GM12872 (cell line): ENCODE results near the gene DHRS4L2.
"Not testable (repeated sequence)": the region's sequence is repeated elsewhere in the genome, so short reads cannot be mapped to it uniquely, and the experiment has no call there.

ENCODE experiments used
- CTCF ChIP-seq: IDR thresholded peaks from 3 replicates; pipeline ENCODE4 v1.5.1; 2011; ENCODE audit warnings: low read depth, mild to moderate bottlenecking, low read length, moderate library complexity; ENCODE audit not compliant: insufficient read depth

The DHRS4L2 gene

DNA sequence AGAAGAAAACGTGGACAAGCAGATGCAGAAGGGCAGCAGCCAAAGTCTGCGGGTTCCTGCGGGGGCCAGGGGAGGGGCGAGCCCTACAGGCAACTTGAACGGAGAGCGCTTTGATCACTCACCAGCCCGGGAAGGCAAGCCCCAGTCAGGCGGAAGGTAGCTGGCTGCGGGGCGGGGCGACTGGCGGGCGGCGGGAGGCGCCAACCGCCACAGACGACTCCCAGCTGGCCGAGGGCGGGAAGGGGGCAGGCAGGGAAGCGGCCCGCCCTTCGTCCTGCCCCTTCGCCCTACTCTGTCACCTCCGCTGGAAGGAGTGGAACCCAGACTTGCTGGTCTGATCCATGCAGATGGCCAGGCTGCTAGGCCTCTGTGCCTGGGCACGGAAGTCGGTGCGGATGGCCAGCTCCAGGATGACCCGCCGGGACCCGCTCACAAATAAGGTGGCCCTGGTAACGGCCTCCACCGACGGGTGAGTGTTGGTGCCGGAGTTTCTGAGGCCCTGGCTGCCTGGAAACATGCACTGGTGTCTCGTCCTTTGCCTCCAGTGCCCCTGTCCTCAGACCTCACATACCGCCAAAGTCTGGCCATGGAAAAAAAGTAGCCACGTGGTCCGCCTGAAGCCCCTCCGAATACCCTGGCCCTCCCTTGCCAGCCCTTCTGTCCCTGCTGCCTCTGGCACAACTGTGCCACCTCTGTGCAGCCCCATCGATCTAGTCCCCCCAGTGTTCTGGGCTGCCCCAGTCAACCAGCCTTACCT, at the start of gene DHRS4L2:
Gene DHRS4L2, plus strand, starts transcription at position 323 of the 757 bp plus-strand sequence. Its CDS starts 19 bp downstream, at position 342.
- TF ChIP-seq CTCF, result not testable (repeated sequence)

DNA sequence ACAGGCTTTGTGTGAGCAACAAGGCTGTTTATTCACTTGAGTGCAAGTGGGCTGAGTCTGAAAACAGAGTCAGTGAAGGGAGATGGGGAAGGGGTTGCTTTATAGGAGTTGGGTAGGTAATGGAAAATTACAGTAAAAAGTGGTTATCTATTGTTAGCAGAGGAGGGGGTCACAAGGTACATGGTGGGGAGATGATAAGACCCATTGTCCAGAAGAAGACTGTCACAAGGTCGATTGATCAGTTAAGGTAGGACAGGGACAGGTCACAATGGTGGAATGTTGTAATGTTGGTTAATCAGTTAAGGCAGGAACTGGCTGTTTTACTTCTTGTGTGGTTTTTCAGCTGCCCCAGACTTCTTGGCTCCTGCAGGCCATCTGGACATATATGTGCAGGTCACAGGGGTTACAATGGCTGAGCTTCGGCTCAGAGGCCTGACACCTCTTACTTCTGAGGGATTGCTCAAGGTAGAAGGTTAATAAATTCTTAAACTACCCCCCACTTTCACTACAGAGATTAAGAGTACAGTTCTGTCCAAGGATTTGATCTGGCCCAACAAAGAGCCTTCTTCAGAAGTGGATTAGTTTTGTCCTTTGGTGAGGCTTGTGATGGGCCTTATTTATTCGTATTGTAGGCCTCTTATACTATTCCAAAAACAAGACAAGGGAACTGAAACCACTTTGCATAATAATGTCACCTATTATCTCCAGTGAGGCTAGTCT, 49.0 kb upstream of the DHRS4L2 start:
- TF ChIP-seq CTCF, result no peak

DNA sequence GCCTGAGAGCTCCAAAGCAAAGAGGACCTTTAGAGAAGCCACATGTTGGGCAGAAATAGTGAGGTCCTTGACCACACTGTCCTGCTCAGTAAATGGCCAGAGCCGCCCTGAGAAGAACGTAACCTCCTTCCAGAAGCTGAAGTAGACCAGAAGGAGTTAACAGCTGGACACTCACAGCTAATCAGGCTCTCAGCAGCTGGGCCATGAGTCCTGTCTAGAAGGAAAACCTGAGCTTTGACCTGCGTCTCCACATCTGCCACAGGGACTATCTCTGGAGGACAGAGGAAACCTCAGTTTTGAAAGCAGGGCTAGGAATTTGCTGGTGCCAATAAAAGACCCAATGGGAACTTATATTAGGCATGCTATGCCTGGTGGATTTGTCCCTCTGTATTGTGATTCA, 47.5 kb upstream of the DHRS4L2 start:
- TF ChIP-seq CTCF, result no peak

GRCh38 chr14:23941669-23942068, 47.1 kb upstream of the DHRS4L2 start:
- no peak for TF ChIP-seq CTCF

DNA sequence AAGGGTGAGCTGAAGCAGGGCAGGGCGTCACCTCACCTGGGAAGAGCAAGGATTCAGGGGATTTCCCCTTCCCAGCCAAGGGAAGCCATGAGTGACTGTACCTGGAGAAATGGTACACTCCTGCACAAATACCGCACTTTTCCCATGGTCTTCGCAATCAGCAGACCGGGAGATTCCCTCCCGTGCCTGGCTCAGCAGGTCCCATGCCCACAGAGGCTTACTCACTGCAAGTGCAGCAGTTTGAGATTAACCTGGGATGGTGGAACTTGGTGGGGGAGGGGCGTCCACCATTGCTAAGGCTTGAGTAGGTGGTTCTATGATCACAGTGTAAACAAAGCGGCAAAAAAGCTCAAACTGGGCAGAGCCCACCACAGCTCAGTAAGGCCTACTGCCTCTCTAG, 46.1 kb upstream of the DHRS4L2 start:
- TF ChIP-seq CTCF, result no peak

DNA sequence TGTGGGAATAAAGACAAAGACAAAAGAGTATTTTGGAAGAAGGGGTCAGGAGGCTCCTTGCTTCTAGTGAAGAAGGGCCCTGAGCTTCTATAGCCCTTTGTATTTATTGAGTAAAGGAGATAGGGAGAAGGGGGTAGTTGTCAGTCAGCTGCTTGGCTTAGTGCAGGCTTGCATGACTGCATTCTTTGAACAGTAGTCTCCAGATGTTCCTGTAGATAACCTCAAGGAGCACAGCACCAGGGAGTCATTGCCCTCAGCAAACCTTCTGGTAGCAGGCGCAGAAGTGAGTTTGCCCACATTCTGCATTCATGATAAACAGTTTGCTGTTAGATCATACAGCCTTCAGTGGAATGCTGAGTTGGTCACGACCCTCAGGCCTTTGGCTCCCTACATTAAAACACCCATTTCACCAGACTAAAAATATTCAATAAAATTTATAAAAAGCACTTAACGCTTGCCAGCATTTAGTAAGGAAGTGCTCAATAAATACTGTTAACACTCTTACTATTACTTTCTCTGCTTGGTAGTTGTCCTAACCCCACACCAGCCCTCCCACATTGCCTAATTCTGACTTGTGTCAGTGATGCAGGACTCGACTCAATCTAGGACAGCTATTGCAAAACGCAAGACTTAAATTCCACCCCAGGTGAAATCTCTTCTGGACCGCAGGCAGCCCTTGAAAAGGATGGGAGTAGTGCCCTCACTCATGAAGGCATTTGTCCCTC, 38.2 kb upstream of the DHRS4L2 start:
- no peak for TF ChIP-seq CTCF

DNA sequence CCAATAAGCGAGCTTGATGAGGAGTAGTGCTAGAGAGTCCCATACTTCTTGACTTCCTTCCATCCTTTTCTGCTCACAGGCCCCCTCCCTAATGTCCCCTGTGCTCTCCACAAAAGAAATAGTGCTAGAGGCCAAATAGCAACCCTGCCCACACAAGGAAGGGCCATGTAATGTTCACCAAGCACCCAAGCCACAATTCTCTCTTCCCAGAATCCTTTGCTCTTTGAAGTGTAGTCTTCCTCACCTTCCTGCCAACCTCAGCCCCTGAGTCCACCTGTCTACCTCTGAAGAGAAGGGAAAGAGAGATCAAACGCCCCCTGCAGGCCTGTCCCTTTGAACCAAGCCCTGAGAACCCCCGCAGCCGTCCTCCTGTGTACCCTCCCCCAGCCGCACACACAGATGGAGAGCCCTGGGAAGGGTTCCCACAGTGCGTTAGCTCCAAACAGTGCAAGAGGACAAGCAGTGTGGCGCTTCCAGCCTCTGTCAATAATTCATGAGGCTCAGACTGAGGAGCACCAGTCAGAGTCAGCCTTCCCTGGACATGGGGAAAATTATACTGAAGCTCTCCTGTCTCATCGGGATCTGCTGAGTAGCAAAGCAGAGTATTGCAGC, 37.0 kb upstream of the DHRS4L2 start:
- TF ChIP-seq CTCF, result peak; percentile 8; the same call in 1 of the 3 replicates
